ENCODE measurements around the gene PELI2. TPM values are rescaled to one million over a fixed set of nuclear protein-coding genes. Genes with fewer than 3 reads are reported as not detected.
"Not testable (repeated sequence)": the region's sequence is repeated elsewhere in the genome, so short reads cannot be mapped to it uniquely, and the experiment has no call there.

Gene PELI2
- polyA plus RNA-seq, 1 donor (not counting 4 experiments of a cell fraction or from before 2014, with no cell fraction given), result not detected

GRCh38 chr14:56162476-56162875 is 44.3 kb downstream of the PELI2 start:
- Histone ChIP-seq H4K20me1 (ENCODE audit: control insufficient read depth, extremely low read depth, insufficient read depth, low read length) (no peaks in the 10 kb centered on the region), H3K36me3 (ENCODE audit: control insufficient read depth in 2 of 2, extremely low read depth in 1 of 2, insufficient read depth in 2 of 2, low read length in 2 of 2) (no peaks in the 10 kb centered on the region), H3K27ac (ENCODE audit: control insufficient read depth, insufficient read depth, low read length) (no peak overlapping the region), H3K4me3 (ENCODE audit: control insufficient read depth in 2 of 3, extremely low read depth in 1 of 3, insufficient read depth in 2 of 3, low read depth in 1 of 3, low read length in 3 of 3) (no peak overlapping the region), H3K4me2 (ENCODE audit: control insufficient read depth, extremely low read depth, insufficient read depth, low read depth, low read length) (no peak overlapping the region), H3K9me3 (ENCODE audit: control insufficient read depth, low read depth, low read length) (no peaks in the 10 kb centered on the region), H3K9me1 (ENCODE audit: control insufficient read depth, extremely low read depth, insufficient read depth, low read length) (no peaks in the 10 kb centered on the region), H3K4me1 (ENCODE audit: control insufficient read depth, extremely low read depth, insufficient read depth, low read length) (no peaks in the 10 kb centered on the region), H3K79me2 (ENCODE audit: control insufficient read depth, insufficient read depth, low read length) (no peaks in the 10 kb centered on the region), H2AFZ (ENCODE audit: control insufficient read depth, low read length) (no peak overlapping the region), H3K27me3 (ENCODE audit: control insufficient read depth, extremely low read depth, insufficient read depth, low read length) (no peaks in the 10 kb centered on the region), H3K9ac (ENCODE audit: control insufficient read depth, extremely low read depth, insufficient read depth, low read length) (no peak overlapping the region)
- no peak for TF ChIP-seq EZH2 (IDR thresholded peaks at IDR 0.05; ENCODE audit: low read length)
- TF ChIP-seq, protein P1, sequence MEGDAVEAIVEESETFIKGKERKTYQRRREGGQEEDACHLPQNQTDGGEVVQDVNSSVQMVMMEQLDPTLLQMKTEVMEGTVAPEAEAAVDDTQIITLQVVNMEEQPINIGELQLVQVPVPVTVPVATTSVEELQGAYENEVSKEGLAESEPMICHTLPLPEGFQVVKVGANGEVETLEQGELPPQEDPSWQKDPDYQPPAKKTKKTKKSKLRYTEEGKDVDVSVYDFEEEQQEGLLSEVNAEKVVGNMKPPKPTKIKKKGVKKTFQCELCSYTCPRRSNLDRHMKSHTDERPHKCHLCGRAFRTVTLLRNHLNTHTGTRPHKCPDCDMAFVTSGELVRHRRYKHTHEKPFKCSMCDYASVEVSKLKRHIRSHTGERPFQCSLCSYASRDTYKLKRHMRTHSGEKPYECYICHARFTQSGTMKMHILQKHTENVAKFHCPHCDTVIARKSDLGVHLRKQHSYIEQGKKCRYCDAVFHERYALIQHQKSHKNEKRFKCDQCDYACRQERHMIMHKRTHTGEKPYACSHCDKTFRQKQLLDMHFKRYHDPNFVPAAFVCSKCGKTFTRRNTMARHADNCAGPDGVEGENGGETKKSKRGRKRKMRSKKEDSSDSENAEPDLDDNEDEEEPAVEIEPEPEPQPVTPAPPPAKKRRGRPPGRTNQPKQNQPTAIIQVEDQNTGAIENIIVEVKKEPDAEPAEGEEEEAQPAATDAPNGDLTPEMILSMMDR (optimal IDR thresholded peaks at IDR 0.05 in 1 of 3, IDR thresholded peaks at IDR 0.05 in 1 of 3, conservative IDR thresholded peaks at IDR 0.05 in 1 of 3; ENCODE audit: extremely low read depth in 1 of 3, insufficient read depth in 2 of 3, low read length in 3 of 3), result no peak
- dilution Hi-C loops (cut with MboI; ENCODE audit: extremely low pct_ligation_motif_present, low sequenced_read_pairs), result no loop called here
- FAIRE-seq, result no peak
- DNase-seq (ENCODE audit: low read depth, low spot score), result no peak

DNA sequence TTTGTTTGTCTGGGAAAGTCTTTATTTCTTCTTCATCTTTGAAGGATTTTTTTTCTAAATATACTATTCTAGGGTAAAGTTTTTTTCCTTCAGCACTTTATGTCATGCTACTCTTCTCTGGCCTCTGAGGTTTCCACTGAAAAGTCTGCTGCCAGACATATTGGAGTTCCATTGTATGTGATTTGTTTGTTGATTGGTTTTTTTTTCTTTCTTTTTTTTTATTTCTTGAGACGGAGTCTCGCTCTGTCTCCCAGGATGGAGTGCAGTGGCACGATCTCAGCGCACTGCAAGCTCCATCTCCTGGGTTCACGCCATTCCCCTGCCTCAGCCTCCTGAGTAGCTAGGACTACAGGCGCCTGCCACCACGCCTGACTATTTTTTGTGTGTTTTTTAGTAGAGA is 48.4 kb downstream of the PELI2 start:
- H3K27ac ChIP-seq (ENCODE audit: control insufficient read depth, insufficient read depth, low read length); DNase-seq (ENCODE audit: low read depth, low spot score); dilution Hi-C loops (cut with MboI; ENCODE audit: extremely low pct_ligation_motif_present, low sequenced_read_pairs); H3K79me2 ChIP-seq (ENCODE audit: control insufficient read depth, insufficient read depth, low read length); H4K20me1 ChIP-seq (ENCODE audit: control insufficient read depth, extremely low read depth, insufficient read depth, low read length); H3K4me3 ChIP-seq (ENCODE audit: control insufficient read depth in 2 of 3, extremely low read depth in 1 of 3, insufficient read depth in 2 of 3, low read depth in 1 of 3, low read length in 3 of 3); H3K4me2 ChIP-seq (ENCODE audit: control insufficient read depth, extremely low read depth, insufficient read depth, low read depth, low read length); H3K9ac ChIP-seq (ENCODE audit: control insufficient read depth, extremely low read depth, insufficient read depth, low read length); H2AFZ ChIP-seq (ENCODE audit: control insufficient read depth, low read length); H3K4me1 ChIP-seq (ENCODE audit: control insufficient read depth, extremely low read depth, insufficient read depth, low read length); H3K36me3 ChIP-seq (ENCODE audit: control insufficient read depth in 2 of 2, extremely low read depth in 1 of 2, insufficient read depth in 2 of 2, low read length in 2 of 2); H3K9me3 ChIP-seq (ENCODE audit: control insufficient read depth, low read depth, low read length); H3K27me3 ChIP-seq (ENCODE audit: control insufficient read depth, extremely low read depth, insufficient read depth, low read length); H3K9me1 ChIP-seq (ENCODE audit: control insufficient read depth, extremely low read depth, insufficient read depth, low read length); FAIRE-seq: not testable (repeated sequence)

GRCh38 chr14:56168007-56168616 is 49.9 kb downstream of the PELI2 start:
- Histone ChIP-seq H3K4me1 (ENCODE audit: control insufficient read depth, extremely low read depth, insufficient read depth, low read length) (no peaks in the 10 kb centered on the region), H3K9me3 (ENCODE audit: control insufficient read depth, low read depth, low read length) (no peaks in the 10 kb centered on the region), H3K4me2 (ENCODE audit: control insufficient read depth, extremely low read depth, insufficient read depth, low read depth, low read length) (no peak overlapping the region), H2AFZ (ENCODE audit: control insufficient read depth, low read length) (no peak overlapping the region), H4K20me1 (ENCODE audit: control insufficient read depth, extremely low read depth, insufficient read depth, low read length) (no peaks in the 10 kb centered on the region), H3K27me3 (ENCODE audit: control insufficient read depth, extremely low read depth, insufficient read depth, low read length) (no peaks in the 10 kb centered on the region), H3K9me1 (ENCODE audit: control insufficient read depth, extremely low read depth, insufficient read depth, low read length) (no peaks in the 10 kb centered on the region), H3K4me3 (ENCODE audit: control insufficient read depth in 2 of 3, extremely low read depth in 1 of 3, insufficient read depth in 2 of 3, low read depth in 1 of 3, low read length in 3 of 3) (no peak overlapping the region), H3K9ac (ENCODE audit: control insufficient read depth, extremely low read depth, insufficient read depth, low read length) (no peak overlapping the region), H3K79me2 (ENCODE audit: control insufficient read depth, insufficient read depth, low read length) (no peaks in the 10 kb centered on the region), H3K27ac (ENCODE audit: control insufficient read depth, insufficient read depth, low read length) (no peak overlapping the region), H3K36me3 (ENCODE audit: control insufficient read depth in 2 of 2, extremely low read depth in 1 of 2, insufficient read depth in 2 of 2, low read length in 2 of 2) (no peaks in the 10 kb centered on the region)
- no peak for FAIRE-seq
- TF ChIP-seq, protein P1 (optimal IDR thresholded peaks at IDR 0.05 in 1 of 3, IDR thresholded peaks at IDR 0.05 in 1 of 3, conservative IDR thresholded peaks at IDR 0.05 in 1 of 3; ENCODE audit: extremely low read depth in 1 of 3, insufficient read depth in 2 of 3, low read length in 3 of 3), result peak in 1 of 3 experiments; percentile 24
- no peak for TF ChIP-seq EZH2 (IDR thresholded peaks at IDR 0.05; ENCODE audit: low read length)
- dilution Hi-C loops (cut with MboI; ENCODE audit: extremely low pct_ligation_motif_present, low sequenced_read_pairs), result no loop called here
- DNase-seq (ENCODE audit: low read depth, low spot score), result no peak

Measured in keratinocyte (primary cell).